ENCODE data around the gene ZNF689.

Gene ZNF689

GRCh38 chr16:30650369-30651123, 40.4 kb upstream of the ZNF689 start, which contains the start of gene PRR14 (continued):
- no peak for TF ChIP-seq ZNF529 (tag by site-specific recombination; IDR thresholded peaks at IDR 0.05; ENCODE audit: insufficient replicate concordance)
- TF ChIP-seq, protein P1, sequence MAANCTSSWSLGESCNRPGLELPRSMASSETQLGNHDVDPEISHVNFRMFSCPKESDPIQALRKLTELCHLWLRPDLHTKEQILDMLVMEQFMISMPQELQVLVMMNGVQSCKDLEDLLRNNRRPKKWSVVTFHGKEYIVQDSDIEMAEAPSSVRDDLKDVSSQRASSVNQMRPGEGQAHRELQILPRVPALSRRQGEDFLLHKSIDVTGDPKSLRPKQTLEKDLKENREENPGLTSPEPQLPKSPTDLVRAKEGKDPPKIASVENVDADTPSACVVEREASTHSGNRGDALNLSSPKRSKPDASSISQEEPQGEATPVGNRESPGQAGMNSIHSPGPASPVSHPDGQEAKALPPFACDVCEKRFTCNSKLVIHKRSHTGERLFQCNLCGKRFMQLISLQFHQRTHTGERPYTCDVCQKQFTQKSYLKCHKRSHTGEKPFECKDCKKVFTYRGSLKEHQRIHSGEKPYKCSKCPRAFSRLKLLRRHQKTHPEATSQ (tag by site-specific recombination; IDR thresholded peaks at IDR 0.05), result no peak
- TF ChIP-seq ZNF239 (tag by site-specific recombination; IDR thresholded peaks at IDR 0.05), result no peak
- TF ChIP-seq ZBTB26 (tag by site-specific recombination; optimal IDR thresholded peaks at IDR 0.05), result peak; percentile 58
- TF ChIP-seq ZNF530 (tag by site-specific recombination; IDR thresholded peaks at IDR 0.05; ENCODE audit: low read depth), result no peak
- TF ChIP-seq ZNF558 (tag by site-specific recombination; IDR thresholded peaks at IDR 0.05), result 0 out of 2 replicates have a peak, but pooled peaks have one; percentile 48
- TF ChIP-seq ZNF426 (tag by site-specific recombination; IDR thresholded peaks at IDR 0.05), result no peak
- peak; percentile 75 for TF ChIP-seq ZBTB21 (tag by site-specific recombination; IDR thresholded peaks at IDR 0.05)
- peak; percentile 92 for TF ChIP-seq ZEB2 (tag by site-specific recombination; IDR thresholded peaks at IDR 0.05)
- TF ChIP-seq KLF10 (tag by site-specific recombination; IDR thresholded peaks at IDR 0.05), result no peak; the same call in none of the 2 replicates
- no peak for TF ChIP-seq ZNF121 (tag by site-specific recombination; IDR thresholded peaks at IDR 0.05)
- no peak for TF ChIP-seq REPIN1 (tag by site-specific recombination; IDR thresholded peaks at IDR 0.05; ENCODE audit: low read depth)
- peak; percentile 47 for TF ChIP-seq ZNF2 (tag by site-specific recombination; IDR thresholded peaks at IDR 0.05)
- TF ChIP-seq SETDB1 (IDR thresholded peaks at IDR 0.05; ENCODE audit: insufficient read length, low read length), result peak; percentile 36
- peak; percentile 91; the same call in 1 of the 2 replicates for TF ChIP-seq HOXA7 (CRISPR knock-in tag; IDR thresholded peaks at IDR 0.05; ENCODE audit: borderline replicate concordance)
- no peak for TF ChIP-seq ZNF416 (tag by site-specific recombination; IDR thresholded peaks at IDR 0.05)
- no peak for TF ChIP-seq ZNF596 (tag by site-specific recombination; IDR thresholded peaks at IDR 0.05)
- no peak for TF ChIP-seq ZNF560 (tag by site-specific recombination; IDR thresholded peaks at IDR 0.05; ENCODE audit: borderline replicate concordance)
- TF ChIP-seq GLI4 (tag by site-specific recombination; IDR thresholded peaks at IDR 0.05), result no peak

DNA sequence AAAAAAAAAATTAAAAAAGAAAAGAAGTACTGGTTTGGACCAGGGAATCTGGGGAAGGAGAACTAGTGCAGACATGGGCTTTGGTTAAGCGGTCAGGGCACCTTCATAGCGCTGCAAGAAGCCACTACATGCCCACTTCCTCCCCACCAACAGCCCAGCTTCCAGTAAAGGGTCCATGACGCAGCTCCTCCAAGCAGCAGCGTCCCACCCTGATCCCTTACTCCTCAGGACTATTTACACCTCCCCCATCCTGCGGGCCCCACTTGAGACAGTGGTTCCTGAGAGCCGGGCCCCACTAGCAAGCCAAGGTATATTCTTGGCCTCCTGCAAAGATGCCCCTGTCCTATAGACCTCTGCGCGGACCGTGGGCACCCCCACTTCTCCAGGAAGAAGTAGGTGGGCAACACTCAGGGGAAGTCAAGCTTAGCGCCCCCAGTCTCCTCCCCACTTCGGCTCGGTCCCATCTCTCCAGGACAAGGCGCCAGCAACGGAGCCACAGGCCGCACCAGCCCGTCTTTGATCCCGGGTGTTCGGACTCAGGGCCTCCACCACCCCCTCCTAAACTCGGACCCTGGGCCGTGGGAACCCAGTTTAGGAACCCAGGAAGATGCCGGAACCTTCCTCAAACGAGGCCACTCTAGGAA, 39.7 kb upstream of the ZNF689 start:
- CTCF ChIA-PET, result interaction anchor here (0.5 to 2.1 kb wide), 10 partner anchors 9 to 1676 kb away, joined by 3 to 9 read pairs (median 4); no protein-coding TSS in a partner anchor
- POLR2A ChIA-PET, result interaction anchor here (0.6 to 2.2 kb wide), 19 partner anchors 8 to 677 kb away, joined by 3 to 21 read pairs (median 4); partner anchors contain the start of genes ALDOA, DCTPP1, FBRS and PHKG2
- H3K4me3 ChIP-seq (ENCODE audit: low read depth, low read length), result peak overlapping the region; percentile 12
- H3K27ac ChIP-seq (ENCODE audit: extremely low read depth, low read depth, low read length), result peak overlapping the region; percentile 59
- peaks cover 10 to 28% of the 10 kb centered on the region in 2 experiments; a peak in 2 of 3 replicates for H3K36me3 ChIP-seq (ENCODE audit: control insufficient read depth in 2 of 2, insufficient read depth in 1 of 2, low read length in 2 of 2)
- no peak for TF ChIP-seq ZNF341 (tag by site-specific recombination; IDR thresholded peaks at IDR 0.05; ENCODE audit: low read depth)
- no peak for TF ChIP-seq ZNF837 (tag by site-specific recombination; IDR thresholded peaks at IDR 0.05)
- TF ChIP-seq ZNF501 (tag by site-specific recombination; IDR thresholded peaks at IDR 0.05), result peak; percentile 41; the same call in 1 of the 2 replicates
- peak; percentile 92 for TF ChIP-seq ZNF692 (tag by site-specific recombination; IDR thresholded peaks at IDR 0.05)
- TF ChIP-seq ZNF174 (tag by site-specific recombination; IDR thresholded peaks at IDR 0.05), result no peak
- TF ChIP-seq ZFP69B (tag by site-specific recombination; IDR thresholded peaks at IDR 0.05), result peak; percentile 94
- TF ChIP-seq ZNF416 (tag by site-specific recombination; IDR thresholded peaks at IDR 0.05), result no peak
- TF ChIP-seq ZNF157 (tag by site-specific recombination; IDR thresholded peaks at IDR 0.05), result 0 out of 2 replicates have a peak, but pooled peaks have one; percentile 21
- H3K4me1 ChIP-seq (ENCODE audit: control insufficient read depth, insufficient read depth, low read length), result no peaks in the 10 kb centered on the region
- H3K9me3 ChIP-seq (ENCODE audit: control insufficient read depth, insufficient read depth, low read depth, low read length), result no peaks in the 10 kb centered on the region

All from HEK293 (cell line).